WTC11 (cell line): ENCODE data around the gene RFX3. TPM values are rescaled to one million over a fixed set of nuclear protein-coding genes. Genes with fewer than 3 reads are reported as not detected.

Experiments used
- ATAC-seq: fragments of 200-7000 bp; cut with Tn5 transposase; 2 replicates; pipeline ENCODE4 v1.10.0; 2021; ENCODE audit warnings: mild to moderate bottlenecking, moderate library complexity
- CTCF ChIA-PET: fragments of 300-600 bp; sonication (Branson Sonifier 250); formaldehyde crosslinking; loops from one replicate; lab custom pipeline; 2021; ENCODE audit warnings: antibody characterized with exemption; lab: Charles Lee
- POLR2A ChIA-PET: fragments of 350-600 bp; sonication (Branson Sonifier 250); formaldehyde crosslinking; loops from one replicate; lab custom pipeline; 2021; ENCODE audit warnings: antibody characterized with exemption; lab: Charles Lee
- DNase-seq: peaks from one replicate; pipeline ENCODE4 v3.0.0; 2021; ENCODE audit warnings: low spot score
- H3K27ac Mint-ChIP-seq: 2 replicates; pipeline ENCODE4 v1.8.0; 2021; ENCODE audit warnings: mixed read lengths
- H3K27me3 Mint-ChIP-seq: 2 replicates; pipeline ENCODE4 v1.8.0; 2021; ENCODE audit warnings: low read depth, mild to moderate bottlenecking, moderate library complexity, mixed read lengths
- H3K36me3 Mint-ChIP-seq: 2 replicates; pipeline ENCODE4 v1.8.0; 2021; ENCODE audit warnings: mixed read lengths
- H3K4me1 Mint-ChIP-seq: 2 replicates; pipeline ENCODE4 v1.8.0; 2022; ENCODE audit warnings: mixed read lengths
- H3K4me3 Mint-ChIP-seq: 2 replicates; pipeline ENCODE4 v1.8.0; 2021; ENCODE audit warnings: mild to moderate bottlenecking, moderate library complexity, mixed read lengths
- H3K9me3 Mint-ChIP-seq: 2 replicates; pipeline ENCODE4 v1.8.0; 2021; ENCODE audit warnings: mixed read lengths
- ATF1 ChIP-seq: sonication (generic); formaldehyde crosslinking; IDR thresholded peaks from 2 replicates; pipeline ENCODE4 v1.8.1; 2023; ENCODE audit warnings: mild to moderate bottlenecking, moderate library complexity, missing genetic modification reagents
- ATF2 ChIP-seq: sonication (generic); formaldehyde crosslinking; IDR thresholded peaks from 2 replicates; pipeline ENCODE4 v1.8.1; 2022; ENCODE audit warnings: low read depth, missing genetic modification reagents, borderline replicate concordance
- CBFB ChIP-seq: sonication (generic); formaldehyde crosslinking; IDR thresholded peaks from 2 replicates; pipeline ENCODE4 v1.8.1; 2022; ENCODE audit warnings: mild to moderate bottlenecking, low read depth, missing genetic modification reagents
- CREM ChIP-seq: sonication (generic); formaldehyde crosslinking; IDR thresholded peaks from 2 replicates; pipeline ENCODE4 v1.8.1; 2022; ENCODE audit warnings: mild to moderate bottlenecking, missing genetic modification reagents, moderate library complexity
- E2F5 ChIP-seq: sonication (generic); formaldehyde crosslinking; IDR thresholded peaks from 2 replicates; pipeline ENCODE4 v1.8.1; 2022; ENCODE audit warnings: mild to moderate bottlenecking, moderate library complexity, missing genetic modification reagents
- GTF2I ChIP-seq: fragments of 250-450 bp; sonication (Bioruptor Pico); conservative IDR thresholded peaks from 2 replicates; pipeline ENCODE4 v1.4.0; 2021; ENCODE audit warnings: mild to moderate bottlenecking
- KAT7 ChIP-seq: sonication (generic); formaldehyde crosslinking; IDR thresholded peaks from 2 replicates; pipeline ENCODE4 v1.8.1; 2023; ENCODE audit warnings: missing genetic modification reagents, mild to moderate bottlenecking, borderline replicate concordance
- MAX ChIP-seq: sonication (generic); formaldehyde crosslinking; IDR thresholded peaks from 2 replicates; pipeline ENCODE4 v1.8.0; 2022; ENCODE audit warnings: mild to moderate bottlenecking, missing genetic modification reagents
- MXD4 ChIP-seq: fragments of 250-450 bp; sonication (Bioruptor Pico); IDR thresholded peaks from 2 replicates; pipeline ENCODE4 v1.8.0; 2021; ENCODE audit warnings: mild to moderate bottlenecking, moderate library complexity, borderline replicate concordance
- NFYB ChIP-seq: sonication (generic); formaldehyde crosslinking; conservative IDR thresholded peaks from 2 replicates; pipeline ENCODE4 v1.8.0; 2022; ENCODE audit warnings: low read depth, missing genetic modification reagents
- NR1H2 ChIP-seq: sonication (generic); formaldehyde crosslinking; IDR thresholded peaks from 2 replicates; pipeline ENCODE4 v1.9.0; 2021; ENCODE audit warnings: mild to moderate bottlenecking, moderate library complexity, missing genetic modification reagents
- PREB ChIP-seq: sonication (generic); formaldehyde crosslinking; IDR thresholded peaks from 2 replicates; pipeline ENCODE4 v1.8.1; 2022; ENCODE audit warnings: mild to moderate bottlenecking, missing genetic modification reagents, moderate library complexity, borderline replicate concordance
- SMAD3 ChIP-seq: sonication (generic); formaldehyde crosslinking; IDR thresholded peaks from 2 replicates; pipeline ENCODE4 v1.8.0; 2022; ENCODE audit warnings: missing genetic modification reagents, mild to moderate bottlenecking, borderline replicate concordance
- TP53 ChIP-seq: sonication (generic); formaldehyde crosslinking; IDR thresholded peaks from 2 replicates; pipeline ENCODE4 v1.8.1; 2023; ENCODE audit warnings: mild to moderate bottlenecking, missing genetic modification reagents
- USF1 ChIP-seq: sonication (generic); formaldehyde crosslinking; IDR thresholded peaks from 2 replicates; pipeline ENCODE4 v1.8.0; 2022; ENCODE audit warnings: mild to moderate bottlenecking, missing genetic modification reagents
- ZBTB43 ChIP-seq: sonication (generic); formaldehyde crosslinking; IDR thresholded peaks from 2 replicates; pipeline ENCODE4 v1.8.1; 2023; ENCODE audit warnings: mild to moderate bottlenecking, missing genetic modification reagents
- ZNF138 ChIP-seq: sonication (generic); formaldehyde crosslinking; conservative IDR thresholded peaks from 2 replicates; pipeline ENCODE4 v1.8.1; 2022; ENCODE audit warnings: mild to moderate bottlenecking, moderate library complexity, missing genetic modification reagents
- ZNF232 ChIP-seq: sonication (generic); formaldehyde crosslinking; IDR thresholded peaks from 2 replicates; pipeline ENCODE4 v1.8.0; 2022; ENCODE audit warnings: mild to moderate bottlenecking, missing genetic modification reagents
- ZNF416 ChIP-seq: fragments of 250-450 bp; sonication (Bioruptor Pico); IDR thresholded peaks from 2 replicates; pipeline ENCODE4 v1.9.0; 2021; ENCODE audit warnings: mild to moderate bottlenecking, inconsistent platforms
- ZNF423 ChIP-seq: fragments of 250-450 bp; sonication (Bioruptor Pico); IDR thresholded peaks from 2 replicates; pipeline ENCODE4 v2.1.2; 2022; ENCODE audit warnings: mild to moderate bottlenecking, moderate library complexity
- ZNF425 ChIP-seq: fragments of 250-450 bp; sonication (Bioruptor Pico); conservative IDR thresholded peaks from 2 replicates; pipeline ENCODE4 v1.9.0; 2021; ENCODE audit warnings: mild to moderate bottlenecking
- ZSCAN18 ChIP-seq: fragments of 250-450 bp; sonication (Bioruptor Pico); IDR thresholded peaks from 2 replicates; pipeline ENCODE4 v2.1.2; 2022; ENCODE audit warnings: mild to moderate bottlenecking, moderate library complexity
- total RNA-seq: library from RNA; stranded (reverse); gene quantifications from 3 replicates; pipeline ENCODE4 v1.2.3, GENCODE V29; 2021
- TF ChIP-seq, protein P1 (sequence below): sonication (generic); formaldehyde crosslinking; IDR thresholded peaks from 2 replicates; pipeline ENCODE4 v1.8.1; 2023; ENCODE audit warnings: mild to moderate bottlenecking, missing genetic modification reagents, moderate library complexity
- TF ChIP-seq, protein P2 (sequence below): sonication (generic); formaldehyde crosslinking; IDR thresholded peaks from 2 replicates; pipeline ENCODE4 v1.8.1; 2023; ENCODE audit warnings: mild to moderate bottlenecking, missing genetic modification reagents

Gene RFX3
- total RNA-seq, 1 experiment from 2014 or later: 13.7 TPM

- Mint-ChIP-seq H3K9me3 (no peaks in the 10 kb centered on the region), H3K4me1 (peaks cover 19% of the 10 kb centered on the region), H3K36me3 (no peaks in the 10 kb centered on the region), H3K27ac (no peak overlapping the region), H3K4me3 (peak overlapping the region; percentile 82), H3K27me3 (peaks cover 41% of the 10 kb centered on the region)
- POLR2A ChIA-PET: no interaction called here
- DNase-seq (peak; percentile 75), ATAC-seq (peak; percentile 91)
- CTCF ChIA-PET: interaction anchor here (0.6 to 2.0 kb wide), 34 partner anchors 10 to 642 kb away, joined by 3 to 25 read pairs (median 4); no protein-coding TSS in a partner anchor
- TF ChIP-seq TP53 (CRISPR knock-in tag) (no peak), ZNF232 (CRISPR knock-in tag) (no peak), E2F5 (CRISPR knock-in tag) (peak; percentile 68), ATF1 (CRISPR knock-in tag) (no peak), MAX (CRISPR knock-in tag) (peak; percentile 74), KAT7 (CRISPR knock-in tag) (no peak), CBFB (CRISPR knock-in tag) (0 out of 2 replicates have a peak, but pooled peaks have one; percentile 63), ZNF416 (CRISPR knock-in tag) (no peak), GTF2I (CRISPR knock-in tag) (no peak), NR1H2 (CRISPR knock-in tag) (no peak), ZNF423 (CRISPR knock-in tag) (peak; percentile 66), ZBTB43 (CRISPR knock-in tag) (peak; percentile 58; the same call in 1 of the 2 replicates), CREM (CRISPR knock-in tag) (no peak), ATF2 (no peak), ZNF138 (CRISPR knock-in tag) (no peak), USF1 (no peak), ZNF425 (CRISPR knock-in tag) (no peak), MXD4 (CRISPR knock-in tag) (no peak), NFYB (CRISPR knock-in tag) (no peak), PREB (CRISPR knock-in tag) (no peak), SMAD3 (CRISPR knock-in tag) (no peak), ZSCAN18 (no peak)
- TF ChIP-seq, protein P1, sequence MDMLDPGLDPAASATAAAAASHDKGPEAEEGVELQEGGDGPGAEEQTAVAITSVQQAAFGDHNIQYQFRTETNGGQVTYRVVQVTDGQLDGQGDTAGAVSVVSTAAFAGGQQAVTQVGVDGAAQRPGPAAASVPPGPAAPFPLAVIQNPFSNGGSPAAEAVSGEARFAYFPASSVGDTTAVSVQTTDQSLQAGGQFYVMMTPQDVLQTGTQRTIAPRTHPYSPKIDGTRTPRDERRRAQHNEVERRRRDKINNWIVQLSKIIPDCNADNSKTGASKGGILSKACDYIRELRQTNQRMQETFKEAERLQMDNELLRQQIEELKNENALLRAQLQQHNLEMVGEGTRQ (CRISPR knock-in tag): peak; percentile 22; the same call in 1 of the 2 replicates
- TF ChIP-seq, protein P2, sequence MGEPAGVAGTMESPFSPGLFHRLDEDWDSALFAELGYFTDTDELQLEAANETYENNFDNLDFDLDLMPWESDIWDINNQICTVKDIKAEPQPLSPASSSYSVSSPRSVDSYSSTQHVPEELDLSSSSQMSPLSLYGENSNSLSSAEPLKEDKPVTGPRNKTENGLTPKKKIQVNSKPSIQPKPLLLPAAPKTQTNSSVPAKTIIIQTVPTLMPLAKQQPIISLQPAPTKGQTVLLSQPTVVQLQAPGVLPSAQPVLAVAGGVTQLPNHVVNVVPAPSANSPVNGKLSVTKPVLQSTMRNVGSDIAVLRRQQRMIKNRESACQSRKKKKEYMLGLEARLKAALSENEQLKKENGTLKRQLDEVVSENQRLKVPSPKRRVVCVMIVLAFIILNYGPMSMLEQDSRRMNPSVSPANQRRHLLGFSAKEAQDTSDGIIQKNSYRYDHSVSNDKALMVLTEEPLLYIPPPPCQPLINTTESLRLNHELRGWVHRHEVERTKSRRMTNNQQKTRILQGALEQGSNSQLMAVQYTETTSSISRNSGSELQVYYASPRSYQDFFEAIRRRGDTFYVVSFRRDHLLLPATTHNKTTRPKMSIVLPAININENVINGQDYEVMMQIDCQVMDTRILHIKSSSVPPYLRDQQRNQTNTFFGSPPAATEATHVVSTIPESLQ: no peak
Observed at GRCh38 chr9:3181049-3181953, 344.5 kb downstream of the RFX3 start.
